HG03432 (cell line): ENCODE data around the gene GPT2.

Experiments used
- ATAC-seq: cut with Tn5 transposase; IDR thresholded peaks from one replicate; pipeline ENCODE4 v1.9.1; 2021; ENCODE audit warnings: mild to moderate bottlenecking, moderate library complexity; ENCODE audit not compliant: unreplicated experiment

Gene GPT2

DNA sequence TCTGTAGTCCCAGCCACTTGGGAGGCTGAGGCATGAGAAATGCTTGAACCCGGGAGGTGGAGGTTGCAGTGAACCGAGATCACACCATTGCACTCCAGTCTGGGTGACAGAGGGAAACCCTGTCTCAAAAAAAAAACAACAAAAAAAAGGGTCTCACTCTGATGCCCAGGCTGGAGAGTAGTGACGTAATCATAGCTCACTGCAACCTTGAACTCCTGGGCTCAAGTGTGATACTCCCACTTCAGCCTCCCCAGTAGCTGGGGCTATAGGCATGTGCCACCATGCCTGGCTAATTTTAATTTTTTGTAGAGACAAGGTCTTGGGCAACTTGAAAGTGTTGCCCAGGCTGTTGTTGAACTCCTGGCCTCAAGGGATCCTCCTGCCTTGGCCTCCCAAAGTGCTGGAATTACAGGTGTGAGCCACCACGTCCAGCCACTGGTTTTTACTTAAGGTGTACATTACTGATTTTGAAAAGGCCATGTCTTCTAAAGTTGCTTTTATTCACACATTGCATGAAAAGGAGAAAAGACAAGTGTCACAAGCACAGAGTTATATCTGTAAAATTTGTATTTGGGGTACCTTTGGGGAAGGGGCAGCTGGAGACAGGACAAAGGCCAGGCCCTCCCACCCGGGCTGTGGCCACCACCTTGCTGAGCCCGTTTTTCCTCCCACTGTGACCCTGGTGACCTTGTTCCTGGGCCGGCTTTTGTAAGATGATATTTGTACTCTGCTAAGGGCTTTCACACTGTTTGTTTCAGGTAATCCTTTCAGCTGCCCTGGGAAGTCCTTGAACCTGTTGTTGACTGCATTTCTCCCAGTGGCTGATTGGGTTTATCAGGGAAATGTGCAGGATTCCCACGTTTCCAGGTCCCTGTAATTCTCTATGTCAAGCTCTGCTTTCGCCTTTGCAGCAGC is 11.5 kb downstream of the GPT2 start:
- no peak for ATAC-seq

DNA sequence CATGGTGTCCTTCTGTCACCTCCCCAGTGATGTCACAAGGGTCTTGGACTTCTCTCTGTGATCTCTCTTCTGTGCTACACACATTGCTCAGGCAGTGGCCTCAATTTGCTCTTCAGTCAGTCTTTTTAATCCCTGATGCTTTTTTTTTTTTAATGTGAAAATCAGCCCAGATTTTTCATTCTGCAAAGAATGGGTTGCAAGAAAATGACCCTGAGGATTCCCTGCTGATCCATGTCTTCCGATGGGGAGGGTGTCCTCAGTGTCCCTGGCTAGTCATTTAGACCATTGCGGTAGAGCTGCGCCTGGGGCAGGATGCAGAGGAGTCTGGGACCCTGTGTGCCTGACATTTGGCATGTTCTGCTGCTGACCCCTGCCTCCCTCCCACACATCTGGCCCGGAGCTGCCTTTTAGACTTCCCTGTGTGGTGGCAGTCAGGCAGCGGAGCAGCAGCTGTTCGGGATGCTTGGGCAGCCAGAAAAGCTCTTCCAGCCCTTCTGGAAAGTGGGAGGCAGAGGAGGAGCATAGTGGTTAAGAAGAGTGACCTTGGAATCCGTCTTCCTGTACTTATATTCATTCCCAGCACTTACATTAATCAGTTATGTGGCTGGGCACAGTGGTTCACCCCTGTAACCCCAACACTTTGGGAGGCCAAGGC is 12.3 kb downstream of the GPT2 start:
- no peak for ATAC-seq

DNA sequence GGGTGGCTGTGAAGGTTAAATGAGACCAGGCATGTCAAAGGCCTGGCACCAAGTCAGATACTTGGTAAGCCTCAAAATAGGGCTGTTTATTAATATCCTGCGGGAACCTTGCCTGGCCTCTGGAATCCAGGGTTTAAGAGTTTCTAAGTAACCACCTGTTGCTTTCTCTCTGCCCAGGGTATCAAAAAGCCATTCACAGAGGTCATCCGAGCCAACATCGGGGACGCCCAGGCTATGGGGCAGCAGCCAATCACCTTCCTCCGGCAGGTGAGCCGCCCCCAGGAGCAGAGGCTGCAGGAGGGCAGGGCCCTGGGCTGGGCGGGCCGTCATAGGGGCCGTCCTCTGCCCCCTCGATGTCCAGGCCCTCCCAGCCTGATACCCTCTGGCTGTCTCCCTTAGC is 13.3 kb downstream of the GPT2 start:
- no peak for ATAC-seq

DNA sequence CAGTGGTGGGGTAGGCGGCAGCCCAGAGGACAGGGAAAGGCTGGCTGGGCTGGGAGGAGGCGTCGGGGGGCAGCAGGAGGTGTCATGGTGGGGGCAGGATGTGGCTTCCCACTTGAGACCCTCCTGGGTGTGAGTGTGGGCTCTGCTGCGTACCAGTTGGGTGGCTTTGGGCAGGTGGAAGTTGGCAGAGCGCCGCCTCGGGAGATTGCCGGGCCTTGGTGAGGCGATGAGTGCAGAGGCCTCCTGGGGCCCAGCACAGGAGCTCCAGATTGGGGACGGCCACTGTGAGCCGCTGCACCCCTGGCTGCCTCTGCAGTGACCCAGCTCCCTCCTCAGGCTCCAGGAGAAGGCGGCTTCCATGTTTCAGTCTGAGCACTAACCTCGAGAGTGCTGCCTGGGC is 13.8 kb downstream of the GPT2 start:
- ATAC-seq, result no peak

DNA sequence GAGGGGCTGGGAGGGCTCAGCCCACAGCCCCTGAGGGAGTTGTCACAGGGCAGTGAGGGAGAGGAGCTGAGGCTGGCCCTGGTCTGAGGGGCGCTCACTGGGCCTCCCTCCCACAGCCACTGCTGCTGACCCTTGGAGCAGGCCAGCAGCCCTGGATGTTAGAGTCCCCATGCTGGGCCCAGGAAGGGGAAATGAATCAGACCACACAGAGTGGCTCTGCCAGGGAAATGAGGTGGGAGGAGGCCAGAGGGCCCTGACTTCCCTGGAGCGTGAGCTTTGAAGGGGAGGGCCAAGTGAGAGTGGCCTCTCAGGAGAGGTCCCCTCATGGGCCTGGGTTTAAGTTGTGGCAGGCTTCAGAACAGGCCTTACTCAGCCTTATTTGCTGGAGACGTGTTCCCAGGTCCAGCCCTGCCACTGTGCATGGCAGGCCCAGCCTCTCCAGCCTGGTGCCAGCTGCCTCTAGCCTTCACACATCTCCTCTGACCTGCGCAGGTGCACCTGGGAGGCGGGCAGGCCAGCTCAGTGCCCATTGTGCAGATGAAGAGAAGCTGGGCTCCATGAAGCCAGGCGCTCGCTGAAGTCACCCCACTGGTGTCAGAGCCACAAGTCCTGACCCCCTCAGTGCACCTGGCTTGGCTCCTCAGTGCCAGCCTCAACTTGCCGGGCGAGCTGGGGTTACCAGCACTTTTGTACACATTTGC is 15.4 kb downstream of the GPT2 start:
- no peak for ATAC-seq

DNA sequence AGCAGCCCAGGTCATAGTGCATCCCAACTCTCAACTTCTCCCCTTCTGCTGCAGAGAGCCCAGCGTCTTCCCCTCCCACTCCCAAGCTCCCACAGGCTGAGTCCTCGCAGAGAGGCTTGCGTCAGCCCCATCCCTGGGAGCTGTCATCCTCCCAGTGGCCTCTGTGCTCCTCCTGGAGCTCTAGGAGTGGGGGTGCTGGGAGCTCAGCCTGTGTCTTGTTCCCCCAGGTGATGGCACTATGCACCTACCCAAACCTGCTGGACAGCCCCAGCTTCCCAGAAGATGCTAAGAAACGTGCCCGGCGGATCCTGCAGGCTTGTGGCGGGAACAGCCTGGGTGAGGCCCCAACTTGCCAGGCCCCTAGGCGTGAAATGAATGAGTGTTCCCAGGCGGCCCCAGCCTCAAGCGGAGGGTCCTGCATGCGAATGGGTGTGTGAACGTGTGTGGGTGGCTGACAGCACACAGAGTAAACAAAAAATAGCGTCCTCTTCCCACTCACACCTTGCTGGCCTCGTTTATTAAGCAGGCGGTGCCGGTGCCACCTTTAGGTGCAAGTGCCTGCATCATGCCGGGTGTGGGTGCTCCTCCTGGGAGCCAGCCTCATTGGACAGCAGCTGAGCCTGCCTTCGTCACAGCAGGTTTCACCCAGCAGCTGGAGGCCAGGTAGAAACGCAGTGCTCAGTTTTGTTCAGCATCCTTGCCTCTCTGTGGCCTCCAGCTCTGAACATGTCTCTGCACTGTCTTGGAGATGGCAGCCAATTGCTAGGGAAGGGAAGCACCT is 16.5 kb downstream of the GPT2 start:
- no peak for ATAC-seq

DNA sequence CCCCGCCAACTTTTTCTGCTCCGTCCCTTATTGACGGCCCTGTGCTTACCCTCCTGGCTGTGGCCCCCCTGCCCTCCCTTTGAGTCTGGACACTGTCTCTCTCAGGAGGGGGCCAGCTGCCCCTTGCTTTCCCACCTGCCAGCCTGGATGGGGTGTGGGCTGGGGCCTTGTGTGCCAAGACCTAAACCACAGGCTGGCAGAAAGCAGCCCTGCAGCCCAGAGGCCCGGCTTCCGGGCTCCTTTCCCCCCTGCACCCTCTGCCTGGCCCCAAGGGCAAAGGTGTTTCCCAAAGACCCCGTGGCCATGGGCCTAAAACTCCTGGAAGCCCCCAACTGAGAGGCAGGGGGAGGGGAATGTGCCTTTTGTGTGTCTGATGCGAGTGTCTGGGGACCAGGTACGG is 17.5 kb downstream of the GPT2 start:
- ATAC-seq, result no peak

DNA sequence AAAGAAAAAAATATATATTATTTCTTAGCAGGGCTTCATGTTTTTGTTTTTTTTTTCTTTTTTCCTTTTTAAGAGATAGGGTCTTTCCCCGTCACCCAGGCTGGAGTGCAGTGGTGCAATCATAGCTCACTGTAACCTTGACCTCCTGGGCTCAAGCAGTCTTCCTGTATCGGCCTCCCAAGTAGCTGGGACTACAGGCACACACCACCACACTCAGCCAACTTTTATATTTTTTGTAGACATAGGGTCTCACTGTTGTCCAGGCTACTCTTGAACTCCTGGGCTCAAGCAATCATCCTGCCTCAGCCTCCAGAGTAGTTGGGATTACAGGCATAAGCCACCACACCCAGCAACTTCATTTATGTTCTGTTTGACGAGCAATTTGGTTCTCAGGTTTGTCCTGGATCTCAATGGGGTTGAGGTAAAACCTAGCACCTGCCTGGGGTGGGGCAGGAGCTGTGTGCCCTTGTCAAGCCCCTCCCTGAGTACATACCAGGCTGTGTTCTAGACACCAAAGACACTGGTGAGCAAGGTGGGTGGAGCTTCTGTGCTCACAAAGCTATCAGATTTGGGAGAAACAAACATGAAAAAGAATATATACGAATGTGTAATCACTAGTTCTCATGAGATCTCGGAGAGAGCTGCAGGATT is 19.2 kb downstream of the GPT2 start:
- no peak for ATAC-seq

DNA sequence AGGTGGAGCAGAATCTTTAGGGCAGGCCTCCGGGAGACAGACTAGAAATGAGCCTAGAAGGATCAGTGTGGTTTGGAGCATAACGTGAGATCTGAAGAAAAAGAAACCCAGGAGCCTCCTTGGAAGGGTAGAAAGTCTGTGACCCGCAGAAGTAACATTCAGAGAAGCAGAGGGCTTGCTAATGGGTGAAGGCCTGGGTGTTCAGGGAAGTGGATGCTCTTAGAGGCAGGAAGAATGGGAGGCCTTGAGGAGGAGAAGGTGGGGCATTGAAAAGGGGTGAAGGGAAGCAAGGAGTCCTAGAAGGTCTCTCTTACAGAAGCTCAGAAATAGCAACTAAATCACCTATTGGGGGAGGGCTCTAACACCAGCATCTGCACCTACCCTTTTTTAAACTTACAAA is 20.3 kb downstream of the GPT2 start:
- ATAC-seq, result no peak

DNA sequence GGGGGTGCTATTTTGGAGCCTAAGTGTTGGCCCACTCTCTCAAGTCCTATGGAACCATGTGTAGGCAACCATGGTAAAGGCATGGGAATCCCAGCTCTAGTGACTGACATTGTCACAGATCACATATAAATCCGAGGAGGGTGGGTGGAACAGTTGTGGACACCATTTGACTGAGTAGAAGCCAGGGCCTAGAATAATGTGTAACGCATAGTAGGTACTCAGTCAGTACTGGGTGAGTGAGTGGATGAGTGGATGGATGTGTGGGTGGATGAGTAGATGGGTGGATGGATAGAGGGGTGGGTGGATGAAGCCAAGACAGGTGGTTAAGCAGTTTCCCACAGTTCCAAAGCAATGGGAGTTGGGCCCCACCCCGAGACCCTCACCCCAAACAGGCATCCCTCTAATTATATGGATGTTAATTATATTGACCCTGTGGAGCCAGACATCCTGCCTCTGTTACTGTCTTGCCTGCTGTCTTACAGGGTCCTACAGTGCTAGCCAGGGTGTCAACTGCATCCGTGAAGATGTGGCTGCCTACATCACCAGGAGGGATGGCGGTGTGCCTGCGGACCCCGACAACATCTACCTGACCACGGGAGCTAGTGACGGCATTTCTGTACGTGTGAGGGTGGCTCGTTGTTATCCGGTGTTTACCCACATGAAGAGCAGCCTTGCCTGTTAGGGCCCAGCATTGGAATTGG is 22.3 kb downstream of the GPT2 start:
- no peak for ATAC-seq

DNA sequence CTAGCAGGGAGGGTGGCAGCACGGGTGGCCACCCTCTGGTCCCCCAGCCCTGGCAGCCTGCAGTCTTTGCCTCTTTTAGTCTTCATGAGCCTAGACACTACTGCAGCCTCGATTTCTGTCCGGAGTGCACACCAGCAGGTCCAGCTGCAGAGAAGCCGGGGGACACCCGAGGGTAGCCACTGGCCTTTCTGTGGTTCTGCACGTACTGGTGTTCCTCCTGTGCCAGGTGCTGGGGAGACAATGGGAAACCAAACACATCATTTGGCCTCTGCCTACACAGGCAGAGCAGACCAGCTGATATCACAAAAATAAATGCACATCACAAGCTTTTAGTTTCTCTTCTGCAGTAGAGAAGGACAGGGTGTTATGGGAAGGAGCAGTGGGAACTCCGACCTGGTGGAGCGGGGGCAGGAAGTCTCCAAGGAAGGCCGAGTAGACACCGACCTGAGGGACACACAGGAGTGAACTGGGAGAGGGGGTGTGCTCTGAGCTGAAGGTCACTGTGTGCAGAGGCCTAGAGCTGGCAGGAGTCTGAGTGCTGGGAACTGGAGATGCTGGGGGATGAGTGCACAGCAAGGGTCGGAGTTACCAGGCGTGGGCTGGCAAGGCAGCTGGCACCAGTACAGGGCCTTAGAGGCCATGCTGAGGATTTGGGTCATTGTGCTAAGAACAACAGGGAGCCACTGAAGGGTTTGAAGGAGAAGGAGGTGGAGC is 23.1 kb downstream of the GPT2 start:
- ATAC-seq, result no peak

DNA sequence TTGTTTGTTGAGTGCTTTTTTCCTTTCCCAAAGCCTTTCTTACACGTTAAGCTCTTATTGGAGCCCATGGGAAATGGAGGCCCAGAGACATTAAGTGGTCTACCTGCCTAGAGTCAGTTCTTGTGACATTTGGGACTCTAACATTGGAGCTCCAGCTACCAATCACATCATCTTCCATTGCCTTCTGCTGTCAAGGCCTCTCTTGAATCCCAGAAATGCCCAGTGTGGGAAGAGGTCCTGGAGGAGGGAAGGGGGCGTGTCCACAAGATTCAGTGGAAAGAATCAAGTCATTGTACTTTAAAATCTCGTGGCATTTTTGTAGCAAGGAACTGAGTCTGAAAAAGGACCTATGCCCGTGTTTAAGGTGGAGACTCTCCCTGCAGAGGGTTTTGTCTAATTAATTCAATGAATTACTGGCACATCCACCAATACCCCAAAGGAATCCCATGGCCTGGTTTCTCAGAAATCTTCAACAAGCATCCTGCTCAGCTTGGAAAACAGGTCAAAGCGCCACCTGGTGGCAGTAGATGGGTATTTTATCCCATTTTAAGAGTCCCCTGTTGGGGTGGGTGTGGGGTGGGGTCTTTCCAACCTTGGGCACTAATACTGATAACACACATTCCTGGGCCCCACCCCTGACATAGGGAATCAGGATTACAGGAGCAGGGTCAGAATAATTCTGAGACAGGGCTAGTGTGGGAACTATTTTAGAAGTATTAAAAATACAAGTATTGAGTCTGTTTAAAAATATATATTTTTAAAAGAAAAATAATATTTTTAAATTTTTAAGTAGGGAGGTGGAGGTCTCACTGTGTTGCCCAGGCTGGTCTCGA is 24.6 kb downstream of the GPT2 start:
- no peak for ATAC-seq

DNA sequence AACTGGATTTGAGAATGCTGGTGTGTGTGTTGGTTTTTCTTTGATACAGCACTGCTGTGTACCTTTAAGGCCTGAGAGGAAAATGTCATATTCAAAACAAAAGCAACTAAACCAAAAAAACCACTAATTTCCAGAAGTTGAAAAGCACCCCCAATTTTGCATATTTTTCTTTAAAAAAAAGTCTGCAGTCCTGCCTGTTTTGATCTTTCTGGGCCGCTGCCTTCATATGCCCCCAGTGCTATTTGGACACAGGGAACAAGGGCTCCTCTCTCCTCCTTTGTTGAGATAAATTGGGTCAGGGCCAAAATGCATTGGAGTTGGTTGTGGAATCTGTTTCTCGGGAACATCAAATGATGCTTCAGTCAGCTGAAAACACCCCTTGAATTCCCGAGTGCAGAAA is 26.9 kb downstream of the GPT2 start:
- ATAC-seq, result peak; percentile 73

DNA sequence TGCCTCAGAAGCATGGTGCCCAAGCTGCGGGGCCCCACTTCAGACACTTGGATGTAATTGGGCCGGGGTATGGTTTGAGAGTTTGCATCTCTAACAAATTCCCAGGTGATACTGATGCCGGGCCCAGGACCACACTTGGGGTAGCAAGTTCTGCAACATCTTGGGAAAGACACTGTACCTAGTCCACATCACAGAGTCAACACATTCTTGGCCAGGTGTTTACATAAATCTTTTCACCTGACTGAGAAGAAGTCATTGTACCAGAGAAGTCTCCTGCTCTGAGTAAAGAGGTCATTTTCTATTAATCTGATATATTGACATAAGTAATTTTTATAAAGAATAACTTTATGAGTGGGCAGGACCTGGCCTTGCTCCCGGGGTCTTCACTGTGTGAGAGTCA is 27.5 kb downstream of the GPT2 start:
- ATAC-seq, result no peak

DNA sequence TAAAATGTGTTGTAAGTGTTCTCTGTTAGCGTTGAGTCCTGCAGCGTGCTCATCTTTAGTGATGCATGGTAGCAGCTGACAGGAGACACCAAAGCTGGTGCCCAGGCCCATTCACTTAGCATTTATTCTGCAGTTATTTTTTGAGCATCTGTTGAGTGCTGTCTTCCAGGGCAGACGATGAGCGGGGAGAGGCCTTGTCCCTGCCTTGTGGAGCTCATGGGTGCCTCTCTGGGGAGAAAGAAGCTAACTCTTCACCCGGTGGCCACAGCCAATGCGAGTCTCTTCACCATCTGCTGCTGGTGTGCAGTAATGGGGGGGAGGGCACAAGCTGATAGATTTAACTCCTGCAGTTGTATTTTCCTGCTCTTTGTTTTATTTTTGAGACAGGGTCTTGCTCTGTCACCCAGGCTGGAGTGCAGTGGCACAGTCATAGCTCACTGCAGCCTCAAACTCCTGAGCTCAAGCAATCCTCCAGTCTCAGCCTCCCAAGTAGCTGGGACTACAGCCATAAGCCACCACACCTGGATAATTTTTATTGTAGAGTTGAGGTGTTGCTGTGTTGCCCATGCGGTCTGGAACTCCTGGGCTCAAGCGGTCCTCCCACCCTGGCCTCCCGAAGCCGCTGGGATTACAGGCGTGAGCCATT is 30.5 kb downstream of the GPT2 start:
- ATAC-seq, result no peak

DNA sequence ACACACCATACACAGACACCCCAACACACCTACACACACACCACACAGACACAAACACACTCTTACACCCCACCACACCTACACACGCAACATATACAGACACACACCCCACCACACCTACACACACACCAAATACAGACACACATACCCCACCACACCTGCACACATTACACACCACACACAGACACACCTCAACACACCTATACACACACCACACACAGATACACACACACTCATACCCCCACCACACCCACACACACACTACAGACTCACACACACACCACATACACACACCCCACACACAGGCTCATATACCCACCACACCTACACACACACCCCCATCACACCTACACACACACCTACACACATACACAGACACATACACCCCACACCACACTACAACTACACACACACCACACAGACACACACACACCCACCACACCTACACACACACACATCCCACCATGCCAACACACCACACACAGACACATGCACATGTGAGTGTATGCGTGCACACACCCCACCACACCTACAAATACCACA is 31.4 kb downstream of the GPT2 start:
- no peak for ATAC-seq

DNA sequence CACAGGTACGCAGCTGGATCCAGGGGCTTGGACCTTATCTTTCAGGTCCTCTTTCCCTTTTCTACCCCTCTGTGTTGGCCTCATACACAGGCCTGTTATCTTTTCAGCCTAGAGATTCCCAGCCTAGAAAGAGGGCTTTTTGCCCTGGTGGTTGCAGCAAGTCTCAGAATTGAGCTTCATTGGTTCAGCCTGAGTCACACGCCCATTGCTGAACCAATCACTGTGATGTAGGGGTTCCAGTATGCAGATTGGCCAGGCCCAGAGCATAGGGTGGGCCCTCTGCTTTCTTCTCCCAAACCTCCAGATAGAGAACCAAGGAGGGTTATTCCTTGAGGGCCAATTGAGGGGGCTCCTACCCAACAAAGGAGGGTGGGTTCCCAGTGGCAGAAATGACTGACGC is 32.8 kb downstream of the GPT2 start:
- ATAC-seq, result no peak

DNA sequence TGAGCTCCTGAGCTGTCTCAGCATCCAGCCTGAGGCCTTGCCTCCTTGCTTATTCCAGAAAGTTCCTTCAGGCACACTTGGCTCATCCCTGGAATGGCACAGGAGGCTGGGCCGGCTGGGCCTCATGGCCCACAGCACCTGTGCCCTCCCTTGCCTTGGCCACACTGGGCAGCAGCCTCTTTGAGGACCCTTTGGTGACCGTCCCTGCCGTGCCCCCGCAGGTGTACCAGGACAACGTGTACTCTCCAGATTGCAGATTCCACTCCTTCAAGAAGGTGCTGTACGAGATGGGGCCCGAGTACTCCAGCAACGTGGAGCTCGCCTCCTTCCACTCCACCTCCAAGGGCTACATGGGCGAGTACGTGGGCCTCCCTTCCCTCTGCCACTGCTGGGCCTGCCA is 34.2 kb downstream of the GPT2 start:
- ATAC-seq, result no peak
